SKM-1 treated with dmso at 0.1 percent for 144 hours (cell line): ENCODE measurements around the gene ZNF593OS.

ENCODE experiments used
- DNase-seq: peaks from one replicate; lab custom pipeline; 2025; ENCODE audit not compliant: unreplicated experiment; lab: John Stamatoyannopoulos, UW

Gene ZNF593OS

DNA sequence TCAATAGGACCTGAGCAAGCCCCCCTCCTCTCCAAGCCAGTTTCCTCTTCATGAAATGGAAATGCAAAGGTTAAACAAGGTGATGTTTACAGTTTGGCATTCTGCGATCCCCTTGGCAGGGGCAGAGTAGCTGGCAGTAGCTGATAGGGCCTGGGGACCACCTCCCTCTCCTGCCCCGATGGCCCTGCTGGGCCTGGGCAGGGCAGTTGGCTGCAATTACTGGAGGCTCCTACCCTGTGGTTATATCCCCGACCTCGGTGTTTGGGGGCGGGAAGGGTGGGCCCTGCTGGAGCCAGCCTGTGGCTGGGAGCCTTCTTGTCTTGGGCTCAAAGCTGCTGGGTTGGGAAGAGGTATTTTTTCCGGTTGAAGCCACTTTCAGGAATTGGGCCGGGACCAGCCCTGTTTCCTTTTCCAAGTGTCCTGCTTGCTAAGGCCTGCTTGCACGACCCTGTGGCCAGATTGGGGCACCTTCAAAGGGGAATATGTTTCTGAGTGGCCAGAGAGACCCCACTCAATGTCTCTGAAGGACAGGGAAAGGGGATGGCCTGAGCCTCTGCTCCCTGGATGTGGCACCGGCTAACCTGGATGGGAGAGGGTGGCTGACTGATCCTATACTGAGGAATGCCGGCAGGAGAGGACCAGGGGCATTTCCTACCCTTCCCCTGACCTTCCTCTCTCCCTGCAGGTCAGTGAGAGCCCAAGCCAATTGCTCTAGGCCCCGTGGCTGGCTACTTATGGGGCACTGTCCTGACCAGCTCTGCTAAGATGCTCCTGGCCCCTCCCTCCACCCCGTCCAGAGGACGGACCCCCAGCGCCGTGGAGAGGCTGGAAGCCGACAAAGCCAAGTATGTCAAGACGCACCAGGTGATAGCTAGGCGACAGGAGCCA lies 10.9 kb downstream of the ZNF593OS start:
- DNase-seq, result no peak

GRCh38 chr1:26159743-26160039 lies 11.9 kb downstream of the ZNF593OS start:
- no peak for DNase-seq

DNA sequence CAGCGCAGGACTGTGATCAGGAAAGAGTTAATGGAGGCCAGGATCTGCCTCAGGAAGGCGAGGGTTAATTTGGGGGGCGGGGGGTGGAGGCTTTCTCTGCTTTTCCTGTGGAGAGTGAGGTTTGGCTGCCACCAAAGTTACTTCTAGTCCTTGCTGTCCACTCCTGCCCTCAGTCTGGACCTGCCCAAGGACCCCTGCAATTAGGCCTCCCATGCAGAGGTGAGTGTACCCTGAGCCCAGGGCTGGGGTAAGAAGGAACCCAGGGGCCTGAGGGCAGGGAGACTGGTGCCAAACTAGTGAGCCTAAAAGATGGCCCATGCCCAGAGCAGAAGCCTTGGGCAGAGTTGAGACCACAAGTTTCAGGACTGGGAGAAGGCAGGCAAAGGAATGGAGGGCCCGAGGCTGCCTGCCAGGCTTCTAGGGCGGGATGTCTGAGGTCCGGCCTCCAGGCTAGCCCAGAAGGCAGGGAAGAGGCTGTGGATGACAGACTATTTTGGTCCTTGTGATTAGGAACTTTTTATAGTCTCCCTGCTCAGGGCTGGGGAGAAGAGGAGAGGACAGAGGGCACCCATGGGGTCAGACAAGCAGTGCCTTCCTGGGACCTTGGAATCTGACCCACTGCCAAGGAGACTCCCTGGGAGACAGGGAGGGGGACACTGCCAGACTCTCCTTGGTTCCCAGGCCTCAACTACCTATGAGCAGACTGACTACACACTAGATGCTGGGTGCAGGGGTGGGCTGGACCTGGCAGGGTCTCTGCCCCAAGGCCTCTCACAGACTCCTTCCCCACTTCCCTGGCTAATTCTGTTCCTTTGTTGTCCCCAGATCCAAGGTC lies 12.5 kb downstream of the ZNF593OS start, which contains the start of gene FAM110D:
FAM110D (plus strand) TSS at position 172 of the 835 bp plus-strand sequence. CDS start 2,213 bp downstream, outside the sequence.
- no peak for DNase-seq

- DNase-seq, result no peak
Observed at GRCh38 chr1:26158271-26158907, 13.2 kb downstream of the ZNF593OS start.

GRCh38 chr1:26156285-26157038 lies 15.2 kb downstream of the ZNF593OS start:
- DNase-seq, result no peak

DNA sequence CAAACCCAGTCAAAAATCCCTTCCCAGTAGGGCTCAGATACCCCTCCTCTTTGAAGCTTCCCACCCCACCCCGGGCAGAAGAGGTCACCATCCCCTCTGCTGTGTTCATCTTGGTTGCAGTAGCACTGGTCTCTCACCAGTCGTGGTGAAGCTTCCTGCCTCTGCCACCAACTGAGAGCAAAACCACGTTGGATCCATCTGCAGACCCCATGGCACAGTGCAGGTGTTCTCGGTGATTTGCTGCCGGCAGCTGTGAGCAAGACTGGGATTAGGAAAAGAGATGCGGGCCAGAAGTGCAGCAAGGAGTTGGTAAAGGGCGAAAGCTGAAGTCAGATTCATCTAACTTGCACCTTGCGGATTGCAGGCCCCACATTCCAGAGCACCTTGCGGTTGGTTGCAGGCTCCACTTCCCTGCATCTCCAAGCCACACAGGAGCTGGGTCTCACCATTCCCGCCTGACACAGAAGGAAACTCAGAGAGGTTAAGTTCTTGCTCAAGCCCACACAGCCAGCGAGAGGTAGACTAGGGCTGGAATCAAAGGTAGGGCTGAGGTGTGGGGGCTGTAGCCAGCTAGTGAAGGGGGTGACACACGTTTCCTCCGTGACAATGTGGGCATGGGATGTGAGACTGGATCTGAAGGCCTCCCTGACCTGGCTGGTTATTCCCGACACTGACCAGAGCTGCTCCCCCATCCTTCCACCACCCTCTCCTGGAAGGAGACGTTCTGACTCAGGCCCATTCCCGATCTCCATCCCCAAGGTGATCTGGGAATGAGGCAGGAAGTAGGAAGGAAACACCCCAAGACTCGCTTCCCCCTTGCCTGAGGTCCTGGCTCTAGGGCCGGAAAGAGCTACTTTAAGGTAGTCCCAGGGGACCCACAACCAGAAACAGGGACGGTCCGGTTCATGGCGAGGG lies 16.0 kb downstream of the ZNF593OS start:
- DNase-seq, result no peak

DNA sequence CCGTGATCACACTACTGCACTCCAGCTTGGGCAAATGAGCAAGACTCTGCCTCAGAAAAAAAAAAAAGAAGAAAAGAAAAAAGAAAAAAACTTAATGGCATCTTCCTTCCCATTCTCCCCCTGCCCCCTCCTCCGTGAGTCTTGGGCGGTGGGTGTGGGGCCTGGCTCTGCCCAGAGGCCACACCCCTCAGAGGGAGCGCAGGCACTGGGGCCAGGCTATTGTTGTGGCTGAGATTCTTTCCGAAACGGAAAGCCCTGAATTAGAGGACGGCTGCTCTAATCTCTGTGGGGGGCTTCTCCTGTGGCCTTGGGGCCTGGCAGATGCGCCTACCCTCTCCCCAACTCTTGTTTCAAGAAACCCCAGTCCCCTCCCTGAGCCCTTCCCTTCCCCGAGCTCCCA lies 16.9 kb downstream of the ZNF593OS start:
- DNase-seq, result no peak

DNA sequence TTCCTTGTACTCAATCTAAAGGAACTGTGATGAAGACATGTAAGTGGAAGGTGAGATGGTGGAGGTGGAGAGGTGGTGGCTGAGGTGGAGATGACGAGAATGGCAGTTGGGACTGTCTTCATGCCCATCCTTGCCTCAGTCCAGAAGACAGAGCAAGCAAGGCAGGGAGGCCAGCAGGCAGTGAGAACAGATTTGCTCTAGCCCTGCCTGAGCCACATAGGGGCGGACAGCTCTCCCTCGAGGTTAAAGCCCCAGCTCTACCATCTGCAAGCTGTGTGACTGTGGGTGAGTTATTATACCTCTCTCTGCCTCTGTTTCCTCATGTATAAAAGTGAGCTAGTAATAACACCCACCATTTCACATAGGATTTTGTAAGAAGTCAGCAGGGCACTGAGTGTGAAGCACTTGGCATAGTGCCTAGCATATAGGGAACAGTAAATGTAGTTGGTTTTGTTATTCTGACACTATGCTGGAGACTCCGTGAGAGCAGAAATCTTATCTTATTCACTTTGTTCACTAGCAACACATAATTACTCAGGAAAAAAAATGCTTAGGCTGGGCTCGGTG lies 17.6 kb downstream of the ZNF593OS start:
- DNase-seq, result no peak

GRCh38 chr1:26148887-26149286 lies 22.7 kb downstream of the ZNF593OS start:
- no peak for DNase-seq

GRCh38 chr1:26145960-26146294 lies 25.7 kb downstream of the ZNF593OS start:
- no peak for DNase-seq

- DNase-seq, result peak; percentile 45
Observed at GRCh38 chr1:26145041-26145959, 26.3 kb downstream of the ZNF593OS start.

DNA sequence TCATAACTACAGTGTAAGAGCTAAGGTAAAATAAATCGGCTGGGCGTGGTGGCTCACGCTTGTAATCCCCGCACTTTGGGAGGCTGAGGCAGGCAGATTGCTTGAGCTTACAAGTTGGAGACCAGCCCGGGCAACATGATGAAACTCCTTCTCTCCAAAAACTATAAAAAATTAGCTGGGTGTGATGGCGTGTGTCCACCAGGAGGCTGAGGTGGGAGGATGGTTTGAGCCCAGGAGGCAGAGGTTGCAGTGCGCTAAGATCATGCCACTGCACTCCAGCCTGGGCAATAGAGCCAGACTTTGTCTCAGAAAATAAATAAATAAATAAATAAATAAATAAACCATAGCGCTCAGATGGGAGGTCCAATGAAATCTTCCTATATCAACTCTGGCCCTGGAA lies 29.5 kb downstream of the ZNF593OS start:
- DNase-seq, result no peak

DNA sequence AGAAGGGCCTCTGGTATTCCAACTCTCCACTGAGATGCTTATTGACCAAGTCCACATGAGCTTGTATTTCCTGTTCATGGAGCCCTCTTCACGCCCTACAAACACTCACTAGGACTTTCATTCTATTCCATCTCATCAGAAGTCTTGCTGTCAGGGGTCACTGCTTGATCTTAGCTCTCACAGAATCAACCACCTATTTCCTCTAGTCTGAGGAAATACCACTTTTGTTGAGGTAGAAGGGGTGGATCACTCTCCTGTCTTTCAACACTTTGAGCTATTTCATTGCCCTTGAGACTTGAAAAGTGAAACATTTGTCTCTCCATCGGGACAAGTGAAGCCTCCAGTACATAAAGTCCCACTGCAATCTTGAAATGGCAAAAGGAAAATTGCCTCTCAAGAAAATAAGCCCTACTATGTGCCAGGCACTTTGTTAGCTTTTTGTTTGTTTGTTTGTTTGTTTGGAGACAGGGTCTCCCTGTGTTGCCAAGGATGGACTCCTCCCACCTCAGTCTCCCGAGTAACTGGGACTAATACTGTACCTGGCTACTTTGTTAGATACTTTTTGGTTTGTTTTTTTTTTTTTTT lies 32.6 kb downstream of the ZNF593OS start:
- no peak for DNase-seq

DNA sequence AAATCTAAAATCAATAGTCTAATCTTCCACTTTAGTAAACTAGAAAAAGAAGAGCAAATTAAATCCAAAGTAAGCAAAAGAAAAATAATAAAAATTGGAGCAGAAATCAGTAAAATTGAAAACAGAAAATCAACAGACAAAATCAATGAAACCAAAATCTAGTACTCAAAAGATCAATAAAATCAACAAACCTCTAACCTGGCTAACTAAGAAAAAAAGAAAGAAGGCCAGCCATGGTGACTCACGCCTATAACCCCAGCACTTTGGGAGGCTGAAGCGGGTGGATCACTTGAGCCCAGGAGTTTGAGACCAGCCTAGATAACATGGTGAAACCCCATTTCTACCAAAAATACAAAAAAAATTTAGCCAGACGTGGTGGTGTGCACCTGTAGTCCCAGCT lies 37.2 kb downstream of the ZNF593OS start:
- DNase-seq, result no peak

GRCh38 chr1:26132834-26133167 lies 38.8 kb downstream of the ZNF593OS start:
- no peak for DNase-seq

DNA sequence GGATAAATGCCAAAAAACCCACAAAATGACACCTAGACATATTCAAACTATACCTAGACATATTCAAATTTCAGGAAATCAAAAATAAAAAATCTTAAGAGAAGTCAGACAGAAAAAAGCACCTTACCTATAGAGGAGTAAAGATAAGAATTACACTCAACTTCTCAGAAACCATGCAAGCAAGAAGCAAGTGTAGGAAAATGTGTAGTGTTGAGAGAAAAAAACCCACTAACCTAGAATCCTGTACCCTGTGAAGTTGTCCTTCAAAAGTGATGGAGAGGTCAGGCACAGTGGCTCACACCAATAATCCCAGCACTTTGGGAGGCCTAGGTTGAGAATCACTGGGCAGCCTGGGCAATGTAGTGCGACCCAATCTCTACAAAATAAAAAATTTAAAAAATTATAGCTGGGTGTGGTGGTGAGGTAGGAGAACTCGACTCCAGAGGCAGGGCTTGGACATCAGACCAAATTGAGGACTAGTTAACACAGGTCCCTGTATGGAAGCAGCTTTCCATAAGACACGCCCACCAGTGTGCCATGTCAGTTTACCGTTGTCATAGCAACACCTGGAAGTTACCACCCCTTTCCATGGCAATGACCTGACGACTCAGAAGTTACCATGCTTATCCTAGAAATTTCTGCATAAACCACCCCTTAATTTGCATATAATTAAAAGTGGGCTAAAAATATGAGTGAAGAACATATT lies 39.4 kb downstream of the ZNF593OS start:
- no peak for DNase-seq

DNA sequence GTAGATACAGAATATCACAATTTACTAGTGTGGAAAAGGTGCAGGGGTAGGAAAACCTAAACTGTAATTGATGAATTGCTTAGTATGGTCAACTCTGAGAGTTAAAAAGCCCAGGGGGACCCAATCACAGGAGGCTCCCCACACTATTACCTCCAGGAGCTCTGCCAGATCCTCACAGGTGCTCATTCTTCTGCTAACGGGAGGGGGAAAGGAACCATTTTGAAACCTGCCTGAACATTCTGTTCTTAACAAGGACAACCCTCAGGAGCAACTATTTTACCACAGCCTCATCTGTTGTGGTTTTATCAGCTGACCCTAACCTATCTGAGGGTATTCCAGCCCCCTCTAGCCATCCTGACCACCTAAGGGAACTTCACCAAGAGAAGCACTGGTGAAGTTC lies 40.9 kb downstream of the ZNF593OS start:
- DNase-seq, result no peak

- no peak for DNase-seq
Observed at GRCh38 chr1:26129778-26130177, 41.9 kb downstream of the ZNF593OS start.
